ENCODE data around the gene MYT1. TPM values are rescaled to one million over a fixed set of nuclear protein-coding genes. Genes with fewer than 3 reads are reported as not detected.

MYT1 gene
- total RNA-seq, 1 donor from 2014 or later = 3.3 TPM

- TF ChIP-seq CTCF (IDR thresholded peaks at IDR 0.05) = no peak
- no peaks in the 10 kb centered on the region for H3K36me3 Mint-ChIP-seq (ENCODE audit: low read depth)
- H3K4me1 Mint-ChIP-seq = peaks cover 5% of the 10 kb centered on the region
- no peak overlapping the region for H3K4me3 Mint-ChIP-seq
- POLR2A ChIA-PET = no interaction called here
- DNase-seq (no peak), ATAC-seq (ENCODE audit: low read depth) (no peak)
- CTCF ChIA-PET = no interaction called here
- intact Hi-C loops (cut with micrococcal nuclease) = no loop called here
- H3K27me3 Mint-ChIP-seq = peaks cover 40% of the 10 kb centered on the region
- no peaks in the 10 kb centered on the region for H3K9me3 Mint-ChIP-seq
- no peak overlapping the region for H3K27ac Mint-ChIP-seq
Measured at GRCh38 chr20:64168381-64169090, 4.3 kb downstream of the MYT1 start.

GRCh38 chr20:64169091-64169560 is 4.9 kb downstream of the MYT1 start:
- DNase-seq (no peak), ATAC-seq (ENCODE audit: low read depth) (no peak)
- CTCF ChIA-PET = no interaction called here
- H3K4me3 Mint-ChIP-seq = no peak overlapping the region
- no peaks in the 10 kb centered on the region for H3K36me3 Mint-ChIP-seq (ENCODE audit: low read depth)
- TF ChIP-seq CTCF (IDR thresholded peaks at IDR 0.05) = no peak
- H3K9me3 Mint-ChIP-seq = no peaks in the 10 kb centered on the region
- intact Hi-C loops (cut with micrococcal nuclease) = no loop called here
- POLR2A ChIA-PET = no interaction called here
- peaks cover 35% of the 10 kb centered on the region for H3K27me3 Mint-ChIP-seq
- no peak overlapping the region for H3K27ac Mint-ChIP-seq
- peaks cover 5% of the 10 kb centered on the region for H3K4me1 Mint-ChIP-seq

- ATAC-seq (ENCODE audit: low read depth) = no peak
- CTCF ChIA-PET = no interaction called here
Measured at GRCh38 chr20:64171211-64171610, 7.0 kb downstream of the MYT1 start.

GRCh38 chr20:64173116-64173515 is 8.9 kb downstream of the MYT1 start:
- Mint-ChIP-seq H3K27ac (no peak overlapping the region), H3K9me3 (no peaks in the 10 kb centered on the region), H3K36me3 (ENCODE audit: low read depth) (no peaks in the 10 kb centered on the region), H3K4me1 (peaks cover 5% of the 10 kb centered on the region), H3K4me3 (no peak overlapping the region), H3K27me3 (peaks cover 8% of the 10 kb centered on the region)
- ATAC-seq (ENCODE audit: low read depth) (no peak), DNase-seq (no peak)
- intact Hi-C loops (cut with micrococcal nuclease) = no loop called here
- CTCF ChIA-PET = no interaction called here
- TF ChIP-seq CTCF (IDR thresholded peaks at IDR 0.05) = no peak
- POLR2A ChIA-PET = no interaction called here

More at GRCh38 chr20:64171211-64171610, 7.0 kb downstream of the MYT1 start:
- intact Hi-C loops (cut with micrococcal nuclease) = no loop called here
- POLR2A ChIA-PET = no interaction called here
- TF ChIP-seq CTCF (IDR thresholded peaks at IDR 0.05) = no peak
- H3K4me1 Mint-ChIP-seq = peaks cover 5% of the 10 kb centered on the region
- H3K27me3 Mint-ChIP-seq = peaks cover 21% of the 10 kb centered on the region
- DNase-seq = no peak
- no peaks in the 10 kb centered on the region for H3K36me3 Mint-ChIP-seq (ENCODE audit: low read depth)
- H3K27ac Mint-ChIP-seq = no peak overlapping the region
- H3K9me3 Mint-ChIP-seq = no peaks in the 10 kb centered on the region
- H3K4me3 Mint-ChIP-seq = no peak overlapping the region

GRCh38 chr20:64176551-64176950 is 12.3 kb downstream of the MYT1 start:
- TF ChIP-seq CTCF (IDR thresholded peaks at IDR 0.05) = no peak
- intact Hi-C loops (cut with micrococcal nuclease) = no loop called here
- Mint-ChIP-seq H3K27me3 (peaks cover 10% of the 10 kb centered on the region), H3K27ac (no peak overlapping the region), H3K9me3 (no peaks in the 10 kb centered on the region), H3K36me3 (ENCODE audit: low read depth) (no peaks in the 10 kb centered on the region), H3K4me3 (no peak overlapping the region), H3K4me1 (no peaks in the 10 kb centered on the region)
- no peak for DNase-seq
- no peak for ATAC-seq (ENCODE audit: low read depth)
- POLR2A ChIA-PET = no interaction called here
- CTCF ChIA-PET = no interaction called here
